GM13976 (cell line): Measurements from ENCODE around the gene CCR4.
"Not testable (repeated sequence)": the region's sequence is repeated elsewhere in the genome, so short reads cannot be mapped to it uniquely, and the experiment has no call there.

Experiments used
- DNase-seq: peaks from one replicate; pipeline ENCODE4 v3.0.0; 2012; ENCODE audit warnings: low spot score
- in situ Hi-C: fragments of 300-500 bp; cut with MboI; formaldehyde crosslinking; loops from one replicate; pipeline ENCODE4 v1.12.0; 2022; ENCODE audit warnings: low sequenced_read_pairs, mixed read lengths, inconsistent platforms; ENCODE audit not compliant: unreplicated experiment
- TF ChIP-seq, protein P1 (sequence below): IDR thresholded peaks from 2 replicates; pipeline ENCODE4 v1.5.1; 2012; ENCODE audit warnings: borderline replicate concordance, mild to moderate bottlenecking; ENCODE audit not compliant: insufficient read depth; ENCODE audit errors: extremely low read depth, missing control alignments, control extremely low read depth

The CCR4 gene

DNA sequence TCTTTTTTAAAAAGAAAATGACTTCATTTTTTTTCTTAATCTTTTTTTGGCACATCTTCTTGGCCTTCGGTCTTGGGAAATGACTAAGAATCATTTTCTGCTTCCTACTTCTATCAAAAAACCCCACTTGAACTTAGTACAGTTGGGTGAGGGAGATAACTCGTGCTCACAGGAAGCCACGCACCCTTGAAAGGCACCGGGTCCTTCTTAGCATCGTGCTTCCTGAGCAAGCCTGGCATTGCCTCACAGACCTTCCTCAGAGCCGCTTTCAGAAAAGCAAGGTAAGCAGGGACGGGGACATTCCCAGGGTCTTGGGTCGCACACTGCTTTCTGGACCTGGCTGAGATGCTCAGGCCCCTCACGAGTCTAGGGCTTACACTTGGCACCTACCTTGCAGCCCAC lies at the start of gene CCR4:
Gene CCR4 (plus strand): TSS at position 235 of the 402 bp plus-strand sequence. CDS start 1,779 bp downstream, outside the sequence.
- in situ Hi-C loops, result loop anchor here (5.0 kb wide), 1 partner anchor 121 kb away; no protein-coding TSS in a partner anchor
- TF ChIP-seq, protein P1, sequence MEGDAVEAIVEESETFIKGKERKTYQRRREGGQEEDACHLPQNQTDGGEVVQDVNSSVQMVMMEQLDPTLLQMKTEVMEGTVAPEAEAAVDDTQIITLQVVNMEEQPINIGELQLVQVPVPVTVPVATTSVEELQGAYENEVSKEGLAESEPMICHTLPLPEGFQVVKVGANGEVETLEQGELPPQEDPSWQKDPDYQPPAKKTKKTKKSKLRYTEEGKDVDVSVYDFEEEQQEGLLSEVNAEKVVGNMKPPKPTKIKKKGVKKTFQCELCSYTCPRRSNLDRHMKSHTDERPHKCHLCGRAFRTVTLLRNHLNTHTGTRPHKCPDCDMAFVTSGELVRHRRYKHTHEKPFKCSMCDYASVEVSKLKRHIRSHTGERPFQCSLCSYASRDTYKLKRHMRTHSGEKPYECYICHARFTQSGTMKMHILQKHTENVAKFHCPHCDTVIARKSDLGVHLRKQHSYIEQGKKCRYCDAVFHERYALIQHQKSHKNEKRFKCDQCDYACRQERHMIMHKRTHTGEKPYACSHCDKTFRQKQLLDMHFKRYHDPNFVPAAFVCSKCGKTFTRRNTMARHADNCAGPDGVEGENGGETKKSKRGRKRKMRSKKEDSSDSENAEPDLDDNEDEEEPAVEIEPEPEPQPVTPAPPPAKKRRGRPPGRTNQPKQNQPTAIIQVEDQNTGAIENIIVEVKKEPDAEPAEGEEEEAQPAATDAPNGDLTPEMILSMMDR, result no peak
- no peak for DNase-seq

DNA sequence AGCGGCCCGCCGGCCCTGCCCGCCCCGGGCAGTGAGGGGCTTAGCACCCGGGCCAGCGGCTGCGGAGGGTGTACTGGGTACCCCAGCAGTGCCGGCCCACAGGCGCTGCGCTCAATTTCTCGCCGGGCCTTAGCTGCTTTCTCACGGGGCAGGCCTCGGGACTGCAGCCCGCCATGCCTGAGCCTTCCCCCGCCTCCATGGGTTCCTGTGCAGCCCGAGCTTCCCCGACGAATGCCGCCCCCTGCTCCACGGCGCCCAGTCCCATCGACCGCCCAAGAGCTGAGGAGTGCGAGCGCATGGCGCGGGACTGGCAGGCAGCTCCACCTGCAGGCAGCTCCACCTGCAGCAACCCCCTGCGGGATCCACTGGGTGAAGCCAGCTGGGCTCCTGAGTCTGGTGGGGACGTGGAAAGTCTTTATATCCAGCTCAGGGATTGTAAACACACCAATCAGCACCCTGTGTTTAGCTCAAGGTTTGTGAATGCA lies 48.5 kb upstream of the CCR4 start:
- DNase-seq, in situ Hi-C loops: not testable (repeated sequence)

DNA sequence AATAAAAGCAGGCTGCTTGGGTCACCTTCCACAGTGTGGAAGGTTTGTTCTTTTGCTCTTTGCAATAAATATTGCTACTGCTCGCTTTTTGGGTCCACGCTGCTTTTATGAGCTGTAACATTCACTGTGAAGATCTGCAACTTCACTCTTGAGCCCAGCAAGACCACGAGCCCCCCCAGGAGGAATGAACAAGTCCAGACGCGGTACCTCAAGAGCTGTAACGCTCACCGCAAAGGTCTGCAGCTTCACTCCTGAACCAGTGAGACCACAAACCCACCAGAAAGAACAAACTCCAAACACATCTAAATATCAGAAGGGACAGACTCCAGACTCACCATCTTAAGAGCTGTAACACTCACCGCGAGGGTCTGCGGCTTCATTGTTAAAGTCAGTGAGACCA lies 47.5 kb upstream of the CCR4 start:
- TF ChIP-seq, protein P1, result no peak
- in situ Hi-C loops, result no loop called here
- no peak for DNase-seq

DNA sequence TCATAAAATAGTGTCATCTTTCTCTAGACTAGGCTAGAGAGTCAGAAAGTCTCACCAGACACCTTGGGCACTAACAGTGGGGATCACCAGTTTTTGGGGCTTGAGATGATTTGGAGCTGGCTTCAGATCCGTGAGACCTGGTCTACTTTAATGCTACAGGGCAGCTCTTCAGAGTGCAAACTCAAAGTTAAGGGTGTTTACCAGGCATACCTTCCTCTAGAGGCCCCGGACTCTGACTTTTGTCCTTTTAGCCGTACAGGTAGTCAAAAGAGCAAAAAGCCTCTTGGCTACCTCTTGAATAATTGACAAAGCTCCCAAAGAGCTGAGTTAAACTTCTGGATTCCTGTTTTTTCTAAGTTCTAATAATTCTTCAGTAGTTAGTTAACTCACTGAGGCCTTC lies 41.4 kb upstream of the CCR4 start:
- TF ChIP-seq, protein P1, result no peak
- in situ Hi-C loops, result no loop called here
- no peak for DNase-seq

DNA sequence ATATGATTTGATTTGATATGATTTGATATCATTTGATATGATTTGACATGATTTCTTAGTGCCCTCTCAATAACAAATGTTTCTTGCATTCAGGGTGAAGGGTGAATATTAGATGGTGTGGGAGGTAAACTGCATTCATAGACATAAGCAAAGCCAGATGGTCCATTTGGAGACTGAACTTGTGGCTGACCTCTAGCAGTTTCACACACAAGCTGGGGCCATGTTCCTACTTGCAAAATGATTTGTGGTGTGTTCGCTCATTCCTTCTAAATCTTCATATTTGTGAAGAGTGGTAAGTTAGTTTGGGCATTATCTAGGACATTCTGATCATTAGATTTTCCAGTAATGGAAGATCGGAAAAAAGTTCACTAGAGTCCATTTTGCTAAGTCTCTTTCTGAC lies 40.5 kb upstream of the CCR4 start:
- in situ Hi-C loops, result no loop called here
- TF ChIP-seq, protein P1, result no peak
- no peak for DNase-seq

DNA sequence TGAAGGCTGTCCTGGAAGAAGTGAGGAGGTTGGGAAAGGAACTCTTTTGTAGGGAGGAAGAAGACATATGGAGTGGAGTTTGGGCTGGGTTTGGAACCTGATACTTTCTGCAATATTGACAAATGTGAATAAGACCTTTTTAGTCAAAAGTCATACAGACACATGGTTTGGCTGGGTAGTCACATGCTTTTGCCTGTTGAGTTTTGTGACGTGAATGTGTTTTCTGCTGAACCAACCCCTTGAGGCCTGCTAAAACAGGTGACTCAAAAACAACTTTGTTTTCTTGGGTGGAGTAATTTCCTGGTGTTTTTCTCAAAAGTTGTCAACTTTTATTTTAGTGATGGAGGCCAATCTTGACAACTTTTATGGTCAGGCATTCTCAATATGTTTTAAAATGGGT lies 39.4 kb upstream of the CCR4 start:
- TF ChIP-seq, protein P1, result no peak
- in situ Hi-C loops, result no loop called here
- no peak for DNase-seq

DNA sequence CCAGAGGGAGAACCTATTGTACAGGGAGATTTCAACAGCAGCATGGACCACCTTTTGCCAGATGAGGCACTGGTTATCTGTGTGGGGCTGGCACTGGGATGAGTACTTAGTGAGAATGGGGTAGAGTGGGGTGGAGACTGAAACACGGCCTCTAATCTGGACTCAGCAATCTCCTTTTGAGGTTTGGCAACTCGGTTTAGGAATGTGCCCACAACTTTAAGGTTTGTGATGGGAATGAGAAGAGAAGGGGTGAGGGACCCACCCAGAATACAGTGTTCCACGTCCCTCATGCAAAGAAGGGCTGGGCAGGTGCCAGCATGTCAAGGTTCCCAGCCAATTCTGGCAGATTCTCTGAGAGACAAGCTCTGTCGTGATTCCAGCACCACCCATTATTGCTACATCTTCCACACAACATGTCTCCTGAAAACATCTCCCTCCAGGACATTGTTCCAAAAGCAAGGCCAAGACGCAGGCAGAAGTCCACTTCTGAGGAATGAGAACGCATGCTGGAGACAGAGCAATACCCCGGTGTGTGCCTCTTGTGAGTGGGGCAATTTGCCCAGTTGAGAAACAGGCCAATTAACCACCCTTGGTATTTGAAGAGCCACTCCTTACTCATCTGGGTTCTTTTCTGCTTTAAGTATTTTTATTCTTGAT lies 37.5 kb upstream of the CCR4 start:
- no peak for DNase-seq
- TF ChIP-seq, protein P1, result no peak
- in situ Hi-C loops, result no loop called here
